Naive B cell (primary cell): Measurements from ENCODE around the gene KRT82. TPM values are rescaled to one million over a fixed set of nuclear protein-coding genes. Genes with fewer than 3 reads are reported as not detected.

Experiments
- ATAC-seq, 2 donors: fragments of 150-1000 bp; cut with Tn5 transposase; 2 replicates each; pipeline ENCODE4 v1.10.0; 2021; ENCODE audit warnings: low read depth in 2 of 2, mild to moderate bottlenecking in 2 of 2, moderate library complexity in 2 of 2
- DNase-seq: peaks from one replicate; pipeline ENCODE4 v3.0.0; 2022
- H3K27ac Mint-ChIP-seq, 6 donors: one replicate each; pipeline ENCODE4 v1.8.0; 2020 to 2022; ENCODE audit warnings: mild to moderate bottlenecking in 6 of 6, mixed read lengths in 6 of 6, moderate library complexity in 5 of 6, inconsistent platforms in 2 of 6
- H3K27me3 Mint-ChIP-seq, 3 donors: one replicate each; pipeline ENCODE4 v1.8.0; 2021 to 2022; ENCODE audit warnings: mixed read lengths in 3 of 3, mild to moderate bottlenecking in 1 of 3
- H3K36me3 Mint-ChIP-seq, 2 donors: one replicate each; pipeline ENCODE4 v1.8.0; 2020 to 2022; ENCODE audit warnings: mixed read lengths in 2 of 2, inconsistent platforms in 1 of 2, mild to moderate bottlenecking in 1 of 2
- H3K4me1 Mint-ChIP-seq, 3 donors: one replicate each; pipeline ENCODE4 v1.8.0; 2020 to 2022; ENCODE audit warnings: mixed read lengths in 3 of 3, inconsistent platforms in 1 of 3, mild to moderate bottlenecking in 1 of 3, moderate library complexity in 1 of 3
- H3K4me3 Mint-ChIP-seq, 8 donors: one replicate each; pipeline ENCODE4 v1.8.0; 2020 to 2022; ENCODE audit warnings: mild to moderate bottlenecking in 8 of 8, mixed read lengths in 8 of 8, moderate library complexity in 8 of 8, inconsistent platforms in 2 of 8
- H3K9me3 Mint-ChIP-seq, 7 donors: one replicate each; pipeline ENCODE4 v1.8.0; 2020 to 2022; ENCODE audit warnings: mixed read lengths in 7 of 7, mild to moderate bottlenecking in 5 of 7, inconsistent platforms in 2 of 7, moderate library complexity in 1 of 7
- polyA plus RNA-seq, 6 donors: library from polyadenylated mRNA; unstranded; fragments of 300-500 nt; fragmentation: Illumina TruSeq; gene quantifications; one replicate each; pipeline ENCODE4 v1.2.3, GENCODE V29; 2021; ENCODE audit warnings: low read depth in 6 of 6

The KRT82 gene
- polyA plus RNA-seq, 6 donors from 2014 or later = not detected

- peaks cover 24 to 60% (median 40%) of the 10 kb centered on the region in 3 donors for H3K27me3 Mint-ChIP-seq
- DNase-seq (no peak), ATAC-seq (no peak)
Measured at GRCh38 chr12:52440821-52441319, 34.7 kb upstream of the KRT82 start.

GRCh38 chr12:52439845-52440244 is 33.7 kb upstream of the KRT82 start:
- no peaks in the 10 kb centered on the region for H3K9me3 Mint-ChIP-seq

More at GRCh38 chr12:52440821-52441319, 34.7 kb upstream of the KRT82 start:
- Mint-ChIP-seq H3K36me3 (no peaks in the 10 kb centered on the region), H3K27ac (no peak overlapping the region), H3K4me1 (no peaks in the 10 kb centered on the region), H3K9me3 (no peaks in the 10 kb centered on the region), H3K4me3 (no peak overlapping the region)

DNA sequence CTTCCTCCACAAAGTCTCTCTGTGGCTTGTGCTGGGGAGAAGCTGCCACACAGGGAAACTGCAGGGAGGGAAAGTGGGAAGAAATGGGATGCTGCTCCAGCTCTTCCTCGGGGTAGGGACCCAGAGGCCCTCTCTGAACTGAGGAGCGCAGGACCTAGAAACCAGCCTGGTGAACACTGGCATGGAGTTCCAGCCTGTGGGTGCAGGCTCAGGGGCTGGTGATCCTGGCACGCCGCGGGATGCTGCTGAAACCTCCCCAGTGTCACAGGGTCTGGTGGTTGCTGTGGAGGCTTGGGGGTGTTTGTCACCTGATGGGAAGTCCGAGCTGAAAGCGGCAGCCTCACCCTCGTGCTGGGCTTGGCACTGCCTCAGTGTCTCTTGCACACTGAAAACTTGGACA is 33.3 kb upstream of the KRT82 start:
- no peak overlapping the region for H3K27ac Mint-ChIP-seq
- DNase-seq (no peak), ATAC-seq (no peak)
- H3K4me1 Mint-ChIP-seq = no peaks in the 10 kb centered on the region
- no peaks in the 10 kb centered on the region for H3K9me3 Mint-ChIP-seq
- peaks cover 31 to 70% (median 40%) of the 10 kb centered on the region in 3 donors for H3K27me3 Mint-ChIP-seq
- no peaks in the 10 kb centered on the region for H3K36me3 Mint-ChIP-seq
- no peak overlapping the region for H3K4me3 Mint-ChIP-seq

More at GRCh38 chr12:52439845-52440244, 33.7 kb upstream of the KRT82 start:
- ATAC-seq (no peak), DNase-seq (no peak)
- H3K27me3 Mint-ChIP-seq = peaks cover 29 to 65% (median 40%) of the 10 kb centered on the region in 3 donors
- no peaks in the 10 kb centered on the region for H3K36me3 Mint-ChIP-seq
- H3K4me3 Mint-ChIP-seq = no peak overlapping the region
- no peak overlapping the region for H3K27ac Mint-ChIP-seq
- no peaks in the 10 kb centered on the region for H3K4me1 Mint-ChIP-seq

- peaks cover 29 to 70% (median 40%) of the 10 kb centered on the region in 3 donors for H3K27me3 Mint-ChIP-seq
- H3K4me3 Mint-ChIP-seq = no peak overlapping the region
- no peaks in the 10 kb centered on the region for H3K4me1 Mint-ChIP-seq
- H3K9me3 Mint-ChIP-seq = no peaks in the 10 kb centered on the region
- DNase-seq (no peak), ATAC-seq (no peak)
- H3K27ac Mint-ChIP-seq = no peak overlapping the region
- no peaks in the 10 kb centered on the region for H3K36me3 Mint-ChIP-seq
Measured at GRCh38 chr12:52438305-52439301, 32.5 kb upstream of the KRT82 start.

DNA sequence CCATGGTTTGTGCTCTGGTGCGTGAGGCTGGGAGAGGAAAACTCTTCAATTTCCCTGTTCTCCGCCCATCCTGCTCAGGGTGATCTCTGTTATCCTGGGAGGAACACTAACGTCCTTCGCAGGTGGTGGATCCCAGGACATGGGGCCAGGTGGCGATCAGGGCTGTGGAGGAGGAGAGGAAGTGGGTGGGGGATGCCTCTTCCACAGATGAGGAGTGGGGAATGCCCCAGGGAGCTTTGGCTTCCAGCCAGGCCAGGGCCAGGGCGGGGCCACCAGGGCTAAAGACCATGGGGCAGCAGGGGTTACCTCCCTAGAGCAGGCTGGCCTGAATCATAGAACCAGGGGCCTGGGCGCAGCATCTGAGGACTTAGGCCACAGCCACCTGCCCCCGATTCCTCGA is 31.4 kb upstream of the KRT82 start:
- no peak overlapping the region for H3K27ac Mint-ChIP-seq
- peaks cover 23 to 59% (median 33%) of the 10 kb centered on the region in 3 donors for H3K27me3 Mint-ChIP-seq
- ATAC-seq (no peak), DNase-seq (no peak)
- no peaks in the 10 kb centered on the region for H3K36me3 Mint-ChIP-seq
- H3K4me1 Mint-ChIP-seq = no peaks in the 10 kb centered on the region
- no peak overlapping the region for H3K4me3 Mint-ChIP-seq
- no peaks in the 10 kb centered on the region for H3K9me3 Mint-ChIP-seq

- H3K36me3 Mint-ChIP-seq = no peaks in the 10 kb centered on the region
- peaks cover 23 to 54% (median 32%) of the 10 kb centered on the region in 3 donors for H3K27me3 Mint-ChIP-seq
- ATAC-seq (no peak), DNase-seq (no peak)
- H3K4me1 Mint-ChIP-seq = no peaks in the 10 kb centered on the region
- H3K27ac Mint-ChIP-seq = no peak overlapping the region
- H3K4me3 Mint-ChIP-seq = no peak overlapping the region
- H3K9me3 Mint-ChIP-seq = no peaks in the 10 kb centered on the region
Measured at GRCh38 chr12:52436828-52437474, 30.8 kb upstream of the KRT82 start.

- no peak overlapping the region for H3K4me3 Mint-ChIP-seq
- ATAC-seq (no peak), DNase-seq (no peak)
- H3K36me3 Mint-ChIP-seq = no peaks in the 10 kb centered on the region
- H3K27me3 Mint-ChIP-seq = peaks cover 21 to 46% (median 25%) of the 10 kb centered on the region in 3 donors
- H3K9me3 Mint-ChIP-seq = no peaks in the 10 kb centered on the region
- no peak overlapping the region for H3K27ac Mint-ChIP-seq
- no peaks in the 10 kb centered on the region for H3K4me1 Mint-ChIP-seq
Measured at GRCh38 chr12:52436000-52436827, 30.1 kb upstream of the KRT82 start.

DNA sequence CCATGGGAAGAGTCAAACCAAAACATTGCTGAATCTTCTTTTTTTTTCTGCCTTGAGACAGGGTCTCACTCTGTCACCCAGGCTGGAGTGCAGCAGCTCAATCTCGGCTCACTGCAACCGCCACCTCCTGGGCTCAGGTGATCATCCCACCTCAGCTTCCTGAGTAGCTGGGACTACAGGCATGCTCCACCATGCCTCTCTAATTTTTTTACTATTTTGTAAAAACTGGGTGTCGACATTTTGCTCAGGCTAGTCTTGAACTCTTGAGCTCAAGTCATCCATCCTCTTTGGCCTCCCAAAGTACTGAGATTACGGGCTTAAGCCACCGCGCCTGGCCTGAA is 29.5 kb upstream of the KRT82 start:
- no peak for ATAC-seq
- H3K4me1 Mint-ChIP-seq = no peaks in the 10 kb centered on the region
- no peak overlapping the region for H3K4me3 Mint-ChIP-seq
- no peak for DNase-seq
- no peak overlapping the region for H3K27ac Mint-ChIP-seq
- no peaks in the 10 kb centered on the region for H3K36me3 Mint-ChIP-seq
- no peaks in the 10 kb centered on the region for H3K9me3 Mint-ChIP-seq
- peaks cover 18 to 41% (median 19%) of the 10 kb centered on the region in 3 donors for H3K27me3 Mint-ChIP-seq

GRCh38 chr12:52434760-52435530 is 28.8 kb upstream of the KRT82 start:
- Mint-ChIP-seq H3K27me3 (peaks cover 17 to 38% (median 23%) of the 10 kb centered on the region in 3 donors), H3K27ac (no peak overlapping the region), H3K4me3 (no peak overlapping the region), H3K36me3 (no peaks in the 10 kb centered on the region), H3K9me3 (peaks cover 0 to under 1% (median 0%) of the 10 kb centered on the region in 7 donors), H3K4me1 (no peaks in the 10 kb centered on the region)
- ATAC-seq (no peak), DNase-seq (no peak)

DNA sequence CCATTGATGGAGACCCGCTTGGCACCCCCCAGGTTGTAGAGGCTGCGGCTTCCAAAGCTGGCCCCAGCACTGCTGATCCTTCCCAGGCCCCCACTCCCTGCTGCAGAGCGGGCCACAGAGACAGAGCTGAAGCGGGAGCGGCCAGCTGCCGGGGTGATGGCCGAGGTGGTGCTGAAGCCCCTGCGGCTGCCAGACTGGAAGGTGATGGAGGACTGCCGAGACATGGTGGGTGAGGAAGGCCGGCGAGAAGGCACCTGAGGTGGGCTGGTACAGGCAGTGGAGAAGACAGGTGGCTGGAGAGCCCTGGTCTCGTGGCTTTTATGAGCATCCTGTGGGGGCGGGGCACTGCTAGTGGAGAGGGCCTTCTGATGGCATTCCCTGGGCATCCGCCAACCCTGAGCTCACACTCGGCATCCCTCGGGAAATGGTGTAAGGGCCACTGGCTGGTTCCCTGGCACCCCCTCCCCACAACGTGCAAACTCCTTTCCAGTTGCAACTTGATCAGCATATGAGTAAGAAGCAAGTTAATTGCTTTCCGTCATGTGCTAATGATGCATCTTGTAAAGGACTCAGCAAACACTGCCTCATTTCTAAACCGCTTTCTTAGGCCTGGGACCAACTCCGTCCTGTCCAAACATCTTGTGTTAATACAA is 28.1 kb upstream of the KRT82 start, which contains the start of gene KRT75:
Gene KRT75 (minus strand): TSS at position 291 of the 653 bp plus-strand sequence. CDS start 67 bp downstream, at position 224.
- Mint-ChIP-seq H3K27me3 (peaks cover 15 to 32% (median 21%) of the 10 kb centered on the region in 3 donors), H3K9me3 (peaks cover 0 to 2% (median 0%) of the 10 kb centered on the region in 7 donors), H3K4me1 (no peaks in the 10 kb centered on the region), H3K36me3 (no peaks in the 10 kb centered on the region), H3K27ac (no peak within 1 kb of the TSS), H3K4me3 (no peak within 1 kb of the TSS)
- no peak for ATAC-seq
- no peak for DNase-seq

DNA sequence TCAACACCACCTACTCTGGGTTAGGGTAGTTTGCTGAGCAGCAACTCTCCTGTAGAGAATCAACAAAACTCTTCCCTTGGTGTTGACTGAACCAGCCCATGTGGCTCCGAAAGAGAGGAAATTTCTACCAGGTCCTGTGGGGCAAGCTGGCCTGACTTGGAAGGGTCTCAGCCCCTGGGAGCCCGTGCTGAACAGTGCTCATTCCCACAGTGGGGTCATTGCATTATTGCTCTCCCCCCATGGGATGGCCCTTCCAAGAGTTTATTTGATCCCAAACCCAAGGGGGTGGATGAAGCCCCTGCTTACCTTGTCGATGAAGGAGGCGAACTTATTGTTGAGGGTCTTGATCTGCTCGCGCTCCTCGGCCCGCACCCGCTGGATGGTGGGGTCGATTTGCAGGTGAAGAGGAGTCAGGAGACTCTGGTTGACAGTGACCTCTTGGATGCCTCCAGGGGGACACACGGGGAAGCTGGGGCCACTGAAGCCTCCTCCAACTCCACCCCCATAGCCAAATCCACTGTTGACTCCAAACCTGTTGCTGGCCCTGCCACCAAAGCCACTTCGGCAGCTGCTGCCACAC is 27.5 kb upstream of the KRT82 start:
- no peak overlapping the region for H3K27ac Mint-ChIP-seq
- no peak for ATAC-seq
- no peak overlapping the region for H3K4me3 Mint-ChIP-seq
- no peaks in the 10 kb centered on the region for H3K4me1 Mint-ChIP-seq
- DNase-seq = no peak
- H3K27me3 Mint-ChIP-seq = peaks cover 21 to 38% (median 27%) of the 10 kb centered on the region in 3 donors
- no peaks in the 10 kb centered on the region for H3K36me3 Mint-ChIP-seq
- peaks cover 0 to 2% (median 0%) of the 10 kb centered on the region in 7 donors for H3K9me3 Mint-ChIP-seq
